WTC11 (cell line): ENCODE measurements around the gene BUD23. TPM values are rescaled to one million over a fixed set of nuclear protein-coding genes. Genes with fewer than 3 reads are reported as not detected.
A peak's percentile ranks its signal among the peaks of the same experiment; 100 is the strongest.

Experiments
- AFF4 ChIP-seq: sonication (generic); formaldehyde crosslinking; IDR thresholded peaks from 2 replicates; pipeline ENCODE4 v1.8.1; 2023; ENCODE audit warnings: mild to moderate bottlenecking, missing genetic modification reagents, borderline replicate concordance
- ATF3 ChIP-seq: sonication (generic); formaldehyde crosslinking; conservative IDR thresholded peaks from 2 replicates; pipeline ENCODE4 v1.8.1; 2022; ENCODE audit warnings: mild to moderate bottlenecking, missing genetic modification reagents
- CREB1 ChIP-seq: sonication (generic); formaldehyde crosslinking; IDR thresholded peaks from 2 replicates; pipeline ENCODE4 v1.8.0; 2023; ENCODE audit warnings: mild to moderate bottlenecking, missing genetic modification reagents
- CREM ChIP-seq: sonication (generic); formaldehyde crosslinking; IDR thresholded peaks from 2 replicates; pipeline ENCODE4 v1.8.1; 2022; ENCODE audit warnings: mild to moderate bottlenecking, missing genetic modification reagents, moderate library complexity
- ELF4 ChIP-seq: sonication (generic); formaldehyde crosslinking; IDR thresholded peaks from 2 replicates; pipeline ENCODE4 v1.8.1; 2022; ENCODE audit warnings: low read depth, mild to moderate bottlenecking, moderate library complexity, missing genetic modification reagents
- ERG ChIP-seq: fragments of 250-450 bp; sonication (Bioruptor Pico); IDR thresholded peaks from 2 replicates; pipeline ENCODE4 v1.8.0; 2021; ENCODE audit warnings: mild to moderate bottlenecking
- FOXK1 ChIP-seq: sonication (generic); formaldehyde crosslinking; IDR thresholded peaks from 2 replicates; pipeline ENCODE4 v1.8.0; 2022; ENCODE audit warnings: mild to moderate bottlenecking, moderate library complexity, missing genetic modification reagents
- FOXP4 ChIP-seq: sonication (generic); formaldehyde crosslinking; IDR thresholded peaks from 2 replicates; pipeline ENCODE4 v1.8.0; 2022; ENCODE audit warnings: mild to moderate bottlenecking, missing genetic modification reagents
- GABPB1 ChIP-seq: sonication (generic); formaldehyde crosslinking; IDR thresholded peaks from 2 replicates; pipeline ENCODE4 v1.8.1; 2023; ENCODE audit warnings: mild to moderate bottlenecking, missing genetic modification reagents
- NR3C1 ChIP-seq: sonication (generic); formaldehyde crosslinking; conservative IDR thresholded peaks from 2 replicates; pipeline ENCODE4 v1.8.1; 2023; ENCODE audit warnings: low read depth, mild to moderate bottlenecking, missing genetic modification reagents
- PRRX2 ChIP-seq: fragments of 250-450 bp; sonication (Bioruptor Pico); IDR thresholded peaks from 2 replicates; pipeline ENCODE4 v1.8.0; 2021; ENCODE audit warnings: mild to moderate bottlenecking
- SOX15 ChIP-seq: fragments of 250-450 bp; sonication (Bioruptor Pico); IDR thresholded peaks from 2 replicates; pipeline ENCODE4 v1.9.0; 2021; ENCODE audit warnings: mild to moderate bottlenecking
- SP1 ChIP-seq: sonication (generic); formaldehyde crosslinking; conservative IDR thresholded peaks from 2 replicates; pipeline ENCODE4 v1.8.1; 2022; ENCODE audit warnings: missing genetic modification reagents
- USF2 ChIP-seq: sonication (generic); formaldehyde crosslinking; IDR thresholded peaks from 2 replicates; pipeline ENCODE4 v1.8.1; 2023; ENCODE audit warnings: mild to moderate bottlenecking, missing genetic modification reagents, moderate library complexity
- ZBTB43 ChIP-seq: sonication (generic); formaldehyde crosslinking; IDR thresholded peaks from 2 replicates; pipeline ENCODE4 v1.8.1; 2023; ENCODE audit warnings: mild to moderate bottlenecking, missing genetic modification reagents
- ZNF219 ChIP-seq: sonication (generic); formaldehyde crosslinking; IDR thresholded peaks from 2 replicates; pipeline ENCODE4 v1.8.0; 2023; ENCODE audit warnings: missing genetic modification reagents, mild to moderate bottlenecking, borderline replicate concordance
- ZNF532 ChIP-seq: fragments of 250-450 bp; sonication (Bioruptor Pico); IDR thresholded peaks from 2 replicates; pipeline ENCODE4 v1.9.0; 2021; ENCODE audit warnings: mild to moderate bottlenecking, borderline replicate concordance
- ZNF671 ChIP-seq: fragments of 250-450 bp; sonication (Bioruptor Pico); IDR thresholded peaks from 2 replicates; pipeline ENCODE4 v1.8.0; 2021; ENCODE audit warnings: mild to moderate bottlenecking
- total RNA-seq: library from RNA; stranded (reverse); gene quantifications from 3 replicates; pipeline ENCODE4 v1.2.3, GENCODE V29; 2021
- TF ChIP-seq, protein P1 (sequence below): sonication (generic); formaldehyde crosslinking; IDR thresholded peaks from 2 replicates; pipeline ENCODE4 v1.8.1; 2023; ENCODE audit warnings: mild to moderate bottlenecking, moderate library complexity, missing genetic modification reagents
- TF ChIP-seq, protein P2 (sequence below): fragments of 250-450 bp; sonication (Bioruptor Pico); IDR thresholded peaks from 2 replicates; pipeline ENCODE4 v1.9.0; 2021; ENCODE audit warnings: moderate library complexity, mild to moderate bottlenecking, inconsistent platforms, borderline replicate concordance

Gene BUD23
- total RNA-seq, 1 experiment from 2014 or later = 91.9 TPM

- TF ChIP-seq ELF4 = no peak
- TF ChIP-seq ZNF532 (CRISPR knock-in tag) = no peak
- no peak for TF ChIP-seq PRRX2 (CRISPR knock-in tag)
- no peak; the same call in 1 of the 2 replicates for TF ChIP-seq ERG (CRISPR knock-in tag)
- no peak for TF ChIP-seq CREM (CRISPR knock-in tag)
- TF ChIP-seq FOXP4 = no peak
- TF ChIP-seq ATF3 (CRISPR knock-in tag) = no peak
- peak; percentile 32; the same call in 1 of the 2 replicates for TF ChIP-seq GABPB1 (CRISPR knock-in tag)
- no peak for TF ChIP-seq ZBTB43 (CRISPR knock-in tag)
- no peak for TF ChIP-seq ZNF671 (CRISPR knock-in tag)
- TF ChIP-seq, protein P1, sequence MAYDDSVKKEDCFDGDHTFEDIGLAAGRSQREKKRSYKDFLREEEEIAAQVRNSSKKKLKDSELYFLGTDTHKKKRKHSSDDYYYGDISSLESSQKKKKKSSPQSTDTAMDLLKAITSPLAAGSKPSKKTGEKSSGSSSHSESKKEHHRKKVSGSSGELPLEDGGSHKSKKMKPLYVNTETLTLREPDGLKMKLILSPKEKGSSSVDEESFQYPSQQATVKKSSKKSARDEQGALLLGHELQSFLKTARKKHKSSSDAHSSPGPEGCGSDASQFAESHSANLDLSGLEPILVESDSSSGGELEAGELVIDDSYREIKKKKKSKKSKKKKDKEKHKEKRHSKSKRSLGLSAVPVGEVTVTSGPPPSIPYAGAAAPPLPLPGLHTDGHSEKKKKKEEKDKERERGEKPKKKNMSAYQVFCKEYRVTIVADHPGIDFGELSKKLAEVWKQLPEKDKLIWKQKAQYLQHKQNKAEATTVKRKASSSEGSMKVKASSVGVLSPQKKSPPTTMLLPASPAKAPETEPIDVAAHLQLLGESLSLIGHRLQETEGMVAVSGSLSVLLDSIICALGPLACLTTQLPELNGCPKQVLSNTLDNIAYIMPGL (CRISPR knock-in tag) = 0 out of 2 replicates have a peak, but pooled peaks have one; percentile 38
- TF ChIP-seq USF2 (CRISPR knock-in tag) = no peak
- no peak for TF ChIP-seq SOX15 (CRISPR knock-in tag)
- TF ChIP-seq NR3C1 = no peak
- TF ChIP-seq, protein P2, sequence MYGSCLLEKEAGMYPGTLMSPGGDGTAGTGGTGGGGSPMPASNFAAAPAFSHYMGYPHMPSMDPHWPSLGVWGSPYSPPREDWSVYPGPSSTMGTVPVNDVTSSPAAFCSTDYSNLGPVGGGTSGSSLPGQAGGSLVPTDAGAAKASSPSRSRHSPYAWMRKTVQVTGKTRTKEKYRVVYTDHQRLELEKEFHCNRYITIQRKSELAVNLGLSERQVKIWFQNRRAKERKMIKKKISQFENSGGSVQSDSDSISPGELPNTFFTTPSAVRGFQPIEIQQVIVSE = no peak
- TF ChIP-seq CREB1 (CRISPR knock-in tag) = no peak
- no peak for TF ChIP-seq ZNF219 (CRISPR knock-in tag)
- TF ChIP-seq AFF4 (CRISPR knock-in tag) = no peak
- 0 out of 2 replicates have a peak, but pooled peaks have one; percentile 26 for TF ChIP-seq FOXK1 (CRISPR knock-in tag)
- peak; percentile 82 for TF ChIP-seq SP1 (CRISPR knock-in tag)
Measured at GRCh38 chr7:73667344-73668102, 15.9 kb upstream of the BUD23 start, which contains the start of gene VPS37D (continued).
